C4-2B (cell line): ENCODE results near the gene RAB3IL1.

ENCODE experiments used
- ZFX ChIP-seq: fragments of 450-650 bp; IDR thresholded peaks from 2 replicates; pipeline ENCODE4 v1.6.1; 2017
- TF ChIP-seq, protein P1 (sequence below): fragments of 450-650 bp; conservative IDR thresholded peaks from 2 replicates; pipeline ENCODE4 v1.5.1; 2017; ENCODE audit warnings: mild to moderate bottlenecking

- TF ChIP-seq, protein P1, sequence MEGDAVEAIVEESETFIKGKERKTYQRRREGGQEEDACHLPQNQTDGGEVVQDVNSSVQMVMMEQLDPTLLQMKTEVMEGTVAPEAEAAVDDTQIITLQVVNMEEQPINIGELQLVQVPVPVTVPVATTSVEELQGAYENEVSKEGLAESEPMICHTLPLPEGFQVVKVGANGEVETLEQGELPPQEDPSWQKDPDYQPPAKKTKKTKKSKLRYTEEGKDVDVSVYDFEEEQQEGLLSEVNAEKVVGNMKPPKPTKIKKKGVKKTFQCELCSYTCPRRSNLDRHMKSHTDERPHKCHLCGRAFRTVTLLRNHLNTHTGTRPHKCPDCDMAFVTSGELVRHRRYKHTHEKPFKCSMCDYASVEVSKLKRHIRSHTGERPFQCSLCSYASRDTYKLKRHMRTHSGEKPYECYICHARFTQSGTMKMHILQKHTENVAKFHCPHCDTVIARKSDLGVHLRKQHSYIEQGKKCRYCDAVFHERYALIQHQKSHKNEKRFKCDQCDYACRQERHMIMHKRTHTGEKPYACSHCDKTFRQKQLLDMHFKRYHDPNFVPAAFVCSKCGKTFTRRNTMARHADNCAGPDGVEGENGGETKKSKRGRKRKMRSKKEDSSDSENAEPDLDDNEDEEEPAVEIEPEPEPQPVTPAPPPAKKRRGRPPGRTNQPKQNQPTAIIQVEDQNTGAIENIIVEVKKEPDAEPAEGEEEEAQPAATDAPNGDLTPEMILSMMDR: no peak
- TF ChIP-seq ZFX: no peak
Measured at GRCh38 chr11:61908730-61909316, 8.5 kb downstream of the RAB3IL1 start.
